Smooth muscle cell (in vitro differentiated cells): ENCODE data around the gene ZNF329. TPM values are rescaled to one million over a fixed set of nuclear protein-coding genes. Genes with fewer than 3 reads are reported as not detected.

ENCODE experiments used
- DNase-seq: peaks from one replicate; lab custom pipeline; 2025; ENCODE audit not compliant: unreplicated experiment; lab: John Stamatoyannopoulos, UW
- H2AFZ ChIP-seq: fragments of 200-600 bp; sonication (generic); 2 replicates; pipeline ENCODE4 v1.6.0; 2016; ENCODE audit warnings: antibody characterized with exemption, low read depth, mild to moderate bottlenecking
- H3F3A ChIP-seq: fragments of 200-600 bp; sonication (generic); 2 replicates; pipeline ENCODE4 v1.6.0; 2017; ENCODE audit warnings: antibody characterized with exemption, low read depth
- H3K27ac ChIP-seq: fragments of 200-600 bp; sonication (generic); 2 replicates; pipeline ENCODE4 v1.5.1; 2016; ENCODE audit warnings: low read depth, mild to moderate bottlenecking
- H3K27me3 ChIP-seq: fragments of 200-600 bp; sonication (generic); 2 replicates; pipeline ENCODE4 v1.6.1; 2016; ENCODE audit warnings: low read depth, mild to moderate bottlenecking
- H3K36me3 ChIP-seq: fragments of 200-600 bp; sonication (generic); 2 replicates; pipeline ENCODE4 v1.5.1; 2016; ENCODE audit warnings: low read depth
- H3K4me1 ChIP-seq: fragments of 200-600 bp; sonication (generic); 2 replicates; pipeline ENCODE4 v1.5.1; 2016; ENCODE audit warnings: low read depth
- H3K4me2 ChIP-seq: fragments of 200-600 bp; sonication (generic); 2 replicates; pipeline ENCODE4 v1.6.0; 2016; ENCODE audit warnings: mild to moderate bottlenecking
- H3K4me3 ChIP-seq: fragments of 200-600 bp; sonication (generic); 2 replicates; pipeline ENCODE4 v1.5.1; 2016; ENCODE audit warnings: mild to moderate bottlenecking
- H3K79me2 ChIP-seq: fragments of 200-600 bp; sonication (generic); 2 replicates; pipeline ENCODE4 v1.6.0; 2016; ENCODE audit warnings: low read depth, mild to moderate bottlenecking
- H3K9ac ChIP-seq: fragments of 200-600 bp; sonication (generic); 2 replicates; pipeline ENCODE4 v1.6.0; 2016; ENCODE audit warnings: low read depth
- H3K9me3 ChIP-seq: fragments of 200-600 bp; sonication (generic); replicated peaks from 2 replicates; pipeline ENCODE4 v1.5.1; 2016; ENCODE audit warnings: low read depth
- H4K20me1 ChIP-seq: fragments of 200-600 bp; sonication (generic); 2 replicates; pipeline ENCODE4 v1.6.0; 2016; ENCODE audit warnings: low read depth
- CTCF ChIP-seq: fragments of 200-600 bp; sonication (generic); IDR thresholded peaks from 2 replicates; pipeline ENCODE4 v1.5.1; 2017; ENCODE audit warnings: borderline replicate concordance, mild to moderate bottlenecking, antibody characterized with exemption; ENCODE audit not compliant: insufficient read depth, poor library complexity, severe bottlenecking
- WGBS: methylation state at CpG from one replicate; pipeline ENCODE4 v1.1.7; 2016; ENCODE audit warnings: low lambda C conversion rate; 5-methylcytosine and 5-hydroxymethylcytosine counted together
- polyA plus RNA-seq: library from polyadenylated mRNA; unstranded; fragments of >200 nt; fragmentation: Nextera tagmentation; extraction: Ambion mirVana; gene quantifications from 2 replicates; pipeline ENCODE4 v1.2.1, GENCODE V29; 2016
- total RNA-seq: library from RNA; depleted of rRNA; stranded (reverse); fragments of >200 nt; gene quantifications from 2 replicates; pipeline ENCODE4 v1.2.3, GENCODE V29; 2014

ZNF329 gene
- total and polyA plus RNA-seq, 2 experiments from 2014 or later, result 2.3 to 22.3 TPM

- H3K79me2 ChIP-seq, result no peaks in the 10 kb centered on the region
- no peaks in the 10 kb centered on the region for H4K20me1 ChIP-seq
- H3K27me3 ChIP-seq, result no peaks in the 10 kb centered on the region
- no peak overlapping the region for H3K4me2 ChIP-seq
- no peak overlapping the region for H3K9ac ChIP-seq
- TF ChIP-seq CTCF, result no peak
- no peaks in the 10 kb centered on the region for H3K4me1 ChIP-seq
- DNase-seq, result no peak
- H3K4me3 ChIP-seq, result no peak overlapping the region
- no peak overlapping the region for H2AFZ ChIP-seq
- no peaks in the 10 kb centered on the region for H3F3A ChIP-seq
- no peak overlapping the region for H3K27ac ChIP-seq
- H3K36me3 ChIP-seq, result no peaks in the 10 kb centered on the region
- 54% methylated on average over 1 of the region's 1 CpG for WGBS
- peaks cover 43% of the 10 kb centered on the region for H3K9me3 ChIP-seq
Measured at GRCh38 chr19:58170860-58171259, 20.3 kb upstream of the ZNF329 start.

GRCh38 chr19:58166708-58167280, 16.2 kb upstream of the ZNF329 start:
- no peak overlapping the region for H3K4me2 ChIP-seq
- 56% methylated on average over 4 of the region's 4 CpGs for WGBS
- no peak for DNase-seq
- no peaks in the 10 kb centered on the region for H4K20me1 ChIP-seq
- H3K79me2 ChIP-seq, result no peaks in the 10 kb centered on the region
- no peaks in the 10 kb centered on the region for H3K27me3 ChIP-seq
- no peak overlapping the region for H3K9ac ChIP-seq
- H3F3A ChIP-seq, result no peaks in the 10 kb centered on the region
- H3K36me3 ChIP-seq, result no peaks in the 10 kb centered on the region
- H3K4me1 ChIP-seq, result no peaks in the 10 kb centered on the region
- peaks cover 53% of the 10 kb centered on the region for H3K9me3 ChIP-seq
- no peak overlapping the region for H3K27ac ChIP-seq
- H2AFZ ChIP-seq, result no peak overlapping the region
- TF ChIP-seq CTCF, result no peak
- H3K4me3 ChIP-seq, result no peak overlapping the region

- Histone ChIP-seq H3K79me2 (no peaks in the 10 kb centered on the region), H3K27me3 (no peaks in the 10 kb centered on the region), H3K4me3 (no peak overlapping the region), H3K36me3 (no peaks in the 10 kb centered on the region), H3K4me1 (no peaks in the 10 kb centered on the region), H2AFZ (no peak overlapping the region), H3K9me3 (peaks cover 53% of the 10 kb centered on the region), H4K20me1 (no peaks in the 10 kb centered on the region), H3K9ac (no peak overlapping the region), H3F3A (no peaks in the 10 kb centered on the region), H3K27ac (no peak overlapping the region), H3K4me2 (no peak overlapping the region)
- DNase-seq, result no peak
- TF ChIP-seq CTCF, result no peak
- 83% methylated on average over 1 of the region's 1 CpG for WGBS
Measured at GRCh38 chr19:58166268-58166667, 15.7 kb upstream of the ZNF329 start.

GRCh38 chr19:58157045-58157728, 6.6 kb upstream of the ZNF329 start:
- Histone ChIP-seq H3K9me3 (peaks cover 4% of the 10 kb centered on the region), H3K79me2 (peaks cover 17% of the 10 kb centered on the region)
- WGBS, result 94% methylated on average over 39 of the region's 53 CpGs

More at GRCh38 chr19:58157045-58157728, 6.6 kb upstream of the ZNF329 start:
- Histone ChIP-seq H3F3A (no peaks in the 10 kb centered on the region), H3K27ac (no peak overlapping the region), H2AFZ (no peak overlapping the region), H3K27me3 (no peaks in the 10 kb centered on the region), H3K36me3 (no peaks in the 10 kb centered on the region), H3K4me1 (no peaks in the 10 kb centered on the region), H4K20me1 (no peaks in the 10 kb centered on the region), H3K4me3 (no peak overlapping the region), H3K4me2 (no peak overlapping the region), H3K9ac (no peak overlapping the region)
- no peak for TF ChIP-seq CTCF
- DNase-seq, result no peak
